Type B pancreatic cell (in vitro differentiated cells): Measurements from ENCODE around the gene IMMP2L. TPM values are rescaled to one million over a fixed set of nuclear protein-coding genes. Genes with fewer than 3 reads are reported as not detected.

Experiments
- DNase-seq: peaks from one replicate; pipeline ENCODE4 v3.0.0; 2021; ENCODE audit warnings: mixed read lengths; ENCODE audit not compliant: unreplicated experiment; ENCODE audit errors: extremely low spot score
- H3K27ac Mint-ChIP-seq: 2 replicates; pipeline ENCODE4 v1.8.0; 2021; ENCODE audit warnings: mild to moderate bottlenecking, mixed read lengths
- H3K27me3 Mint-ChIP-seq: 2 replicates; pipeline ENCODE4 v1.8.0; 2021; ENCODE audit warnings: mixed read lengths
- H3K36me3 Mint-ChIP-seq: 2 replicates; pipeline ENCODE4 v1.8.0; 2021; ENCODE audit warnings: mixed read lengths
- H3K4me1 Mint-ChIP-seq: one replicate; pipeline ENCODE4 v1.8.0; 2021; ENCODE audit warnings: mixed read lengths; ENCODE audit not compliant: unreplicated experiment
- H3K4me3 Mint-ChIP-seq: 2 replicates; pipeline ENCODE4 v1.8.0; 2021; ENCODE audit warnings: mild to moderate bottlenecking, mixed read lengths
- H3K9me3 Mint-ChIP-seq: 2 replicates; pipeline ENCODE4 v1.8.0; 2021; ENCODE audit warnings: mixed read lengths
- CTCF ChIP-seq: fragments of 200-600 bp; sonication (generic); conservative IDR thresholded peaks from 2 replicates; pipeline ENCODE4 v1.5.0; 2021; ENCODE audit warnings: antibody characterized with exemption, mild to moderate bottlenecking
- total RNA-seq: library from RNA; stranded (reverse); gene quantifications from 2 replicates; pipeline ENCODE4 v1.2.1, GENCODE V29; 2021; ENCODE audit warnings: low replicate concordance

IMMP2L gene
- total RNA-seq, 1 donor from 2014 or later, result 23.0 TPM

DNA sequence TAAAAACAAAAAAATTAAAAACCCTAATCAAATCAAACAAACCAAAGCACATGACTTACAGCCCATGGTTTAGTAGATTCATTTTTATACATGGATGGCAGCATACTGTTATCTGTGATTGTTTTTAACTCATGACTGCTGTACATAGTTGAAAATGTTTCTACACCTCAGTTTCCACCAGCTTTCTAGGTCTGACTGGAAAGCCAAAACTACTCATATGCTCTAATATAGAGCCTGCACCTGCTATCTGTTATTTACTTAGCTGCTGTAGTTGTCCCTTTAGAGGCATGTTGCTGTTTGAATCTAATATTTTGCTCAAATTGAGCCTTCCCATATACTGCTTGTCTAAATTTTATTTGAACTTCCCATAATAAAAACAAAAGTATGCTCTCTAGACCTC, 761.3 kb downstream of the IMMP2L start:
- no peak for TF ChIP-seq CTCF
- Mint-ChIP-seq H3K36me3 (no peaks in the 10 kb centered on the region), H3K27me3 (no peaks in the 10 kb centered on the region), H3K27ac (no peak overlapping the region), H3K9me3 (peaks cover 9% of the 10 kb centered on the region), H3K4me3 (no peak overlapping the region), H3K4me1 (no peaks in the 10 kb centered on the region)
- DNase-seq, result no peak

DNA sequence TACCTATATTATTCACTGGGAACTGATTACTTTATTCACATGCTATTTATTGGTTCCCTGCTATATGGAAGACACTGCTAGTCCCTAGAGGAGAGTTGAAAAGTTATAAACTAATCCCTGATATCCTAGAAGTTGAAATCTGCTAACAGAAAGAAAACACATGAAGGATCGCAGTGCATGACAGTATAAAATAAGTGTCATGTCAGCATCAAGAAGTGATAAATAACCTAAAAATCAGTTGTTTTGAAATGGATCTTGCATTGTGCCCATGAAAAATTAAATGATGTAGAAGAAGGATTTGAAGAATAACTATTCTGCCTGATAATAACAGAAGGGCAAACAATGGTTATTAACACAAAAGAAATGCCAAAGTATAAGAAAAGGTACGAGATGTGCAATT, 764.6 kb downstream of the IMMP2L start:
- DNase-seq, result no peak
- no peak overlapping the region for H3K4me3 Mint-ChIP-seq
- H3K4me1 Mint-ChIP-seq, result no peaks in the 10 kb centered on the region
- H3K36me3 Mint-ChIP-seq, result no peaks in the 10 kb centered on the region
- peaks cover 1% of the 10 kb centered on the region for H3K9me3 Mint-ChIP-seq
- TF ChIP-seq CTCF, result no peak
- no peak overlapping the region for H3K27ac Mint-ChIP-seq
- H3K27me3 Mint-ChIP-seq, result no peaks in the 10 kb centered on the region

DNA sequence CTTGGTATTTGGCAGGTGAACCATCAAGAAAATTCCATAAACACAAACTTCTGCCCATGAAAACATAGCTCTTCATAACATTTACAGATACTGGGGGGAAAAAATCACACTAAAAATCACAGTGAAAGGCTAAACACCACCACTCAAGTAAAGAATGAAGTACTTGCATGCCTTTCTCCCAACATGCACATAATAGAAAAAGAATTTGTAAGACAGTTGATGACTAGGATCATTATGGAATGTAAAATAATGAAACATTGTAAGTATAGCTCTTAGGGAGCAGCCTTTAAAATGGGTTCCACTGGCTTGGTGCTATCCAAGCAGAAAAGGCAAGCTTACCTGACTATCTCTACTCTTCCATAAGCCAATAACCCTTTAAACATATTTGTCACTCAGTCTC, 771.3 kb downstream of the IMMP2L start:
- Mint-ChIP-seq H3K36me3 (no peaks in the 10 kb centered on the region), H3K27me3 (no peaks in the 10 kb centered on the region)

GRCh38 chr7:110786328-110786965, 775.8 kb downstream of the IMMP2L start:
- H3K27ac Mint-ChIP-seq, result no peak overlapping the region
- H3K4me1 Mint-ChIP-seq, result no peaks in the 10 kb centered on the region
- DNase-seq, result no peak
- no peaks in the 10 kb centered on the region for H3K36me3 Mint-ChIP-seq
- TF ChIP-seq CTCF, result no peak
- no peaks in the 10 kb centered on the region for H3K27me3 Mint-ChIP-seq
- H3K9me3 Mint-ChIP-seq, result no peaks in the 10 kb centered on the region
- no peak overlapping the region for H3K4me3 Mint-ChIP-seq

More for the DNA sequence above, 771.3 kb downstream of the IMMP2L start:
- no peak for DNase-seq
- Mint-ChIP-seq H3K9me3 (no peaks in the 10 kb centered on the region), H3K4me1 (no peaks in the 10 kb centered on the region), H3K27ac (no peak overlapping the region), H3K4me3 (no peak overlapping the region)
- no peak for TF ChIP-seq CTCF

- H3K27ac Mint-ChIP-seq, result no peak overlapping the region
- H3K27me3 Mint-ChIP-seq, result no peaks in the 10 kb centered on the region
- no peaks in the 10 kb centered on the region for H3K9me3 Mint-ChIP-seq
- no peaks in the 10 kb centered on the region for H3K36me3 Mint-ChIP-seq
- TF ChIP-seq CTCF, result no peak
- H3K4me3 Mint-ChIP-seq, result no peak overlapping the region
- no peak for DNase-seq
- H3K4me1 Mint-ChIP-seq, result peaks cover 10% of the 10 kb centered on the region
Measured at GRCh38 chr7:110784749-110785148, 777.5 kb downstream of the IMMP2L start.

DNA sequence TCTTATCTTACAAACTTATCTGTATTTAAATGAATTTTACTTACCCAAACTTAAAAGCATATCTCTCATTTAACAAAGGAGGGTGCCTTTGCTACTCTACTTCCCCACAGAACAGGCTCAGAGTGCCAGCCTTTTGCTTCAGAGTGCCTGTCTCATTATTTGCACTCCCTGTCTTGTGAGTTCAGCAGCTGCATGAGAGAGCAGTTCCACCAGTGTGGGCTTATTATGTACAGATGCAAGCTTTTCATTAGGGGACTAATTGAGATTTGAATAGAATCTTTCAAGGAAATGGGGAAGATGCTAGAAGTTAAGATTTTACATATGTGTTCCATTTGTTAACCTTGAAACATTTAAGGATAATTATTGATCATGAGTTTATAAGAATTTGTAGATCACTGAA, 781.6 kb downstream of the IMMP2L start:
- no peak for TF ChIP-seq CTCF
- H3K27me3 Mint-ChIP-seq, result no peaks in the 10 kb centered on the region
- H3K9me3 Mint-ChIP-seq, result no peaks in the 10 kb centered on the region
- H3K27ac Mint-ChIP-seq, result no peak overlapping the region
- H3K4me3 Mint-ChIP-seq, result no peak overlapping the region
- DNase-seq, result no peak
- no peaks in the 10 kb centered on the region for H3K36me3 Mint-ChIP-seq
- peaks cover 10% of the 10 kb centered on the region for H3K4me1 Mint-ChIP-seq
